Measurements from ENCODE around the gene OSBPL3. TPM values are rescaled to one million over a fixed set of nuclear protein-coding genes. Genes with fewer than 3 reads are reported as not detected.

The OSBPL3 gene
- total RNA-seq, 4 donors from 2014 or later: 3.2 to 11.4 (median 6.4) TPM

- Histone ChIP-seq H3K27me3 (no peaks in the 10 kb centered on the region), H3K36me3 (no peaks in the 10 kb centered on the region), H3K27ac (no peak overlapping the region), H3K4me3 (no peak overlapping the region), H3K4me1 (no peaks in the 10 kb centered on the region), H3K9me3 (no peaks in the 10 kb centered on the region)
- peak; percentile 48 for ATAC-seq
- TF ChIP-seq POLR2AphosphoS5 (IDR thresholded peaks at IDR 0.05): no peak
- TF ChIP-seq POLR2A (IDR thresholded peaks at IDR 0.05): no peak
- no peak for TF ChIP-seq EP300 (IDR thresholded peaks at IDR 0.05)
- no peak for TF ChIP-seq CTCF (IDR thresholded peaks at IDR 0.05)
- 78% methylated on average over 3 to 8 of the region's 8 CpGs for WGBS, 2 donors (ENCODE audit: low coverage in 1 of 2)
Measured at GRCh38 chr7:24965831-24966708, 13.9 kb downstream of the OSBPL3 start.

GRCh38 chr7:24964191-24964590 lies 15.8 kb downstream of the OSBPL3 start:
- Histone ChIP-seq H3K36me3 (no peaks in the 10 kb centered on the region), H3K27me3 (no peaks in the 10 kb centered on the region), H3K9me3 (no peaks in the 10 kb centered on the region), H3K4me3 (no peak overlapping the region), H3K27ac (no peak overlapping the region), H3K4me1 (no peaks in the 10 kb centered on the region)
- TF ChIP-seq POLR2A (IDR thresholded peaks at IDR 0.05) (no peak), EP300 (IDR thresholded peaks at IDR 0.05) (no peak), POLR2AphosphoS5 (IDR thresholded peaks at IDR 0.05) (no peak), CTCF (IDR thresholded peaks at IDR 0.05) (no peak)
- ATAC-seq: no peak
- WGBS, 2 donors (ENCODE audit: low coverage in 1 of 2): 80 to 90% methylated on average over 2 of the region's 2 CpGs

DNA sequence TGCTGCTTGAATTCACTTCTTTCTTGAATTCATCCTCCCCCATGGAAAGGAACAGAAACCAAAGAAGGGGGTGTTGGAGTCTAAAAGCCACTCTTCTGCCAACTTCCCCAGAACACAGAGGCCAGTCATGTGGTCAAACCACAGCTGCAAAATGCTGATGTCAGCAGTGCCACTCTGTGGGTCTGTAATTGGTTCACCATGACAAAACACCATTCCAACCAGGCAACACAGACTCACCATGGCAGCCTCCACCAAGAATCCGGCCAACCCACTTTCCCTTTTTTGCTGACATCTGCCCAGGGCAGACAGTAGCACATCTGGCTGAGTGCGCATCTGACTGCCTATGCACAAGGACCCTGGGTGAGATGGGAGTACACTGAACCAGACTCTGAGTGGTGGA lies 16.8 kb downstream of the OSBPL3 start:
- peak; percentile 63 for ATAC-seq
- TF ChIP-seq POLR2A (IDR thresholded peaks at IDR 0.05) (no peak), EP300 (IDR thresholded peaks at IDR 0.05) (no peak), CTCF (IDR thresholded peaks at IDR 0.05) (no peak)
- no peaks in the 10 kb centered on the region for H3K27me3 ChIP-seq
- no peak overlapping the region for H3K27ac ChIP-seq
- no peak overlapping the region for H3K4me3 ChIP-seq
- H3K4me1 ChIP-seq: no peaks in the 10 kb centered on the region
- WGBS, 2 donors (ENCODE audit: low coverage in 1 of 2): 80% methylated on average over 2 of the region's 2 CpGs; no CpG with 5 or more reads in 1 of the 2 donors
- H3K9me3 ChIP-seq: no peaks in the 10 kb centered on the region
- H3K36me3 ChIP-seq: no peaks in the 10 kb centered on the region

GRCh38 chr7:24962418-24962962 lies 17.5 kb downstream of the OSBPL3 start:
- ATAC-seq: no peak
- Histone ChIP-seq H3K9me3 (no peaks in the 10 kb centered on the region), H3K27me3 (no peaks in the 10 kb centered on the region), H3K4me1 (no peaks in the 10 kb centered on the region), H3K36me3 (no peaks in the 10 kb centered on the region), H3K27ac (no peak overlapping the region), H3K4me3 (no peak overlapping the region)
- TF ChIP-seq CTCF (IDR thresholded peaks at IDR 0.05) (no peak), POLR2A (IDR thresholded peaks at IDR 0.05) (no peak), POLR2AphosphoS5 (IDR thresholded peaks at IDR 0.05) (no peak), EP300 (IDR thresholded peaks at IDR 0.05) (no peak)
- 78 to 100% methylated on average over 3 to 4 of the region's 4 CpGs for WGBS, 2 donors (ENCODE audit: low coverage in 1 of 2)

All from gastroesophageal sphincter (tissue), 4 donors.